ENCODE measurements around the gene FBN3. TPM values are rescaled to one million over a fixed set of nuclear protein-coding genes. Genes with fewer than 3 reads are reported as not detected.
"Not testable (repeated sequence)": the region's sequence is repeated elsewhere in the genome, so short reads cannot be mapped to it uniquely, and the experiment has no call there.

Gene FBN3
- total RNA-seq, 2 experiments from 2014 or later, result not detected

DNA sequence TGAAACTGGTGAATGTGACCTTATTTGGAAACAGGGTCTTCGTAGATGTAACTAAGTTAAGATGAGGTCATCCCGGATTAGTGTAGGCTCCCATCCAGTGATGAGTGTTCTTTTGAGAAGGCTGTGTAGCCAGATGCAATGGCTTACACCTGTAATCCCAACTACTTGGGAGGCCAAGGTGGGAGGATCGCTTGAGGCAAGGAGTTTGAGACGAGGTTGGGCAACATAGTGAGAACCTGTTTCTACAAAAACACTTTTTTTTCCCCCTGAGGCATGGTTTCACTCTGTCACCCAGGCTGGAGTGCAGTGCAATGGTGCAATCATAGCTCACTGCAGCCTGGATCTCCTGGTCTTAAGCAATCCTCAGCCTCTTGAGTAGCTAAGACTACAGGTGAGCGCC, 36.4 kb downstream of the FBN3 start:
- Mint-ChIP-seq H3K4me3 (no peak overlapping the region), H3K27ac (no peak overlapping the region), H3K36me3 (no peaks in the 10 kb centered on the region), H3K27me3 (peaks cover 7% of the 10 kb centered on the region), H3K9me3 (no peaks in the 10 kb centered on the region), H3K4me1 (no peaks in the 10 kb centered on the region)
- no peak for DNase-seq

- no peaks in the 10 kb centered on the region for H3K9me3 Mint-ChIP-seq
These were observed 38.0 kb downstream of the FBN3 start for GRCh38 chr19:8111376-8111775.

DNA sequence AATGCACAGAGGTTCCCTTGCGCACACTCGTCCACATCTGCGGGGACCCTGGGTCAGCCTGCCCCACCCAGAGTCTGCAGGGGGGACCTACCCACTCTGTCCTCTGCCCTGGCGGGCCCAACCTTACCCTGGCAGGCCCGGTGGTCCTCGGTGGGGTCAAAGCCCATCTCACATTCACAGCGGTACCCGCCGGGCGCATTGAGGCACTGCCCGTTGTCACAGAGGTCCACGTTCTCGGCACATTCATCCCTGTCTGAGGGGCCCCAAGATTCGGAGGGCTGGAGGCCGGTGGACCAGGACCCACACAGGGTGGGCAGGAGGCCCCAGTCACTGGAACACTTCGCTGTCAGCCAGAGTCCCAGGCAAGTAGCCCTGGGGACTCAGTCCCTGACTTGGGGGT, 38.5 kb downstream of the FBN3 start:
- Mint-ChIP-seq H3K9me3 (no peaks in the 10 kb centered on the region), H3K27me3 (peaks cover 7% of the 10 kb centered on the region), H3K4me3 (no peak overlapping the region), H3K27ac (no peak overlapping the region), H3K4me1 (no peaks in the 10 kb centered on the region), H3K36me3 (no peaks in the 10 kb centered on the region)
- no peak for DNase-seq

More at GRCh38 chr19:8111376-8111775, 38.0 kb downstream of the FBN3 start:
- Mint-ChIP-seq H3K4me3 (no peak overlapping the region), H3K27me3 (peaks cover 7% of the 10 kb centered on the region), H3K36me3 (no peaks in the 10 kb centered on the region), H3K4me1 (no peaks in the 10 kb centered on the region), H3K27ac (no peak overlapping the region)
- DNase-seq, result no peak

GRCh38 chr19:8109890-8110662, 39.3 kb downstream of the FBN3 start:
- Mint-ChIP-seq H3K27me3 (peaks cover 7% of the 10 kb centered on the region), H3K27ac (no peak overlapping the region), H3K9me3 (no peaks in the 10 kb centered on the region)

DNA sequence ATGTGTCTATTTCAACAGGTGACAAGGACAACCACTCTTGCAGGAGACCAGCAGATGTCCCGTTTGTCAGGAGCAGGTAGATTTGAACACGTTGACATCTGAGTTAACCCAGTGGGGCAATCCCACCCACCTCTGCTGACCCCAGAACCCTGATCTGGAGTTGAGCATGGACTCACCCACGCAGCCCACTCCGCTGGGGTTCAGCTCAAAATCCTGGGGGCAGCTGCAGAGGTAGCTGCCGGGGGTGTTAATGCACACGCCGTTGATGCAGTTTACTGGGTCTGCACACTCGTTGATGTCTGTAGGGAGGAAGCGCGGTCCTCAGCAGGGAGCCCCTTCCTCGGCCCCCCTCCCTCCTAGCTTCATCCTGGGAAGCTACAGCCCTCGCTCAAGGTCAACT, 39.9 kb downstream of the FBN3 start:
- Mint-ChIP-seq H3K9me3 (no peaks in the 10 kb centered on the region), H3K27me3 (peaks cover 7% of the 10 kb centered on the region), H3K4me1 (no peaks in the 10 kb centered on the region), H3K36me3 (no peaks in the 10 kb centered on the region), H3K27ac (no peak overlapping the region), H3K4me3 (no peak overlapping the region)
- no peak for DNase-seq

More at GRCh38 chr19:8109890-8110662, 39.3 kb downstream of the FBN3 start:
- Mint-ChIP-seq H3K4me3 (no peak overlapping the region), H3K36me3 (no peaks in the 10 kb centered on the region), H3K4me1 (no peaks in the 10 kb centered on the region)
- no peak for DNase-seq

DNA sequence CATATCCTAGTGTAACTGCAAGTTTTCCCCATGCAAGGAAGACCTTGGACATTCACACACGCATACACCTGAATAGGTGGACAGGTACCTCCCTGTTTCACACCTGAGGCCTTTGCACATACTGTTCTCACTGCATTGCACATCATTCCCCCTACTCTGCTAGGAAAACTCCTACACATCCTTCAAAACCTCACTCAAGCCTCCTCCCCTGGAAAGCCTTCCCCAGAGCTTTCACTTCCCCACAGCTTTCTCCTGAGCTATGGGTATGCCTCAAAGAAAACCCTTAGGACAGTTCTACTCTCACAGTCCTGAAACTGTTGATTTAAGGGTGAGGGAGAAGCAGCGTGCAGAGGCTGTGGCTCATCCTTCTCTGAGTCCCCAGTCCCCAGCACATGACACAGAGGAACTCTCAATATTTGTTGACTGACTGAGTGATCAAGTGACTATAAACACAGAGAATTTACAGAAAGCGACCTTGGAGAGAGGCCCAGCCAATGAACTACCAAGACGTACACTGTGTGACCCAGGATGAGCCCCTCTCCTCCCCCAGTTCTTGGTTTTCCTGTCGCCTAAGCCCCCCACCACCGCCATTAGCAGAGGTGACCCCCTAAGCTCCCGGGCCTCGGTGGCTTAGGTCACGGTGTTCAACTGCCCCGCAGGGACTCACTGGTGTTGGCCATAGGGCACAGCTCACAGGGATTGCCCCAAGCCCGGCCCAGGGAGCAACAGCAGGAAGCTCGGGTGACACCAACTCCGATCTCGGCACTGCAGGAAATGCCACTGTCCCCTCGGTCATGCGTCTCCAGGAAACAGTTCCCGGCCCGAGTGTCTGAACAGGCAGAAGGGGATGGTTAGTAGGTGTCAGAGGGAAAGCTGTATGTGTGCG, 40.6 kb downstream of the FBN3 start:
- Mint-ChIP-seq H3K27me3 (peaks cover 7% of the 10 kb centered on the region), H3K4me3 (no peak overlapping the region), H3K27ac (no peak overlapping the region), H3K36me3 (no peaks in the 10 kb centered on the region), H3K9me3 (no peaks in the 10 kb centered on the region), H3K4me1 (no peaks in the 10 kb centered on the region)
- no peak for DNase-seq

DNA sequence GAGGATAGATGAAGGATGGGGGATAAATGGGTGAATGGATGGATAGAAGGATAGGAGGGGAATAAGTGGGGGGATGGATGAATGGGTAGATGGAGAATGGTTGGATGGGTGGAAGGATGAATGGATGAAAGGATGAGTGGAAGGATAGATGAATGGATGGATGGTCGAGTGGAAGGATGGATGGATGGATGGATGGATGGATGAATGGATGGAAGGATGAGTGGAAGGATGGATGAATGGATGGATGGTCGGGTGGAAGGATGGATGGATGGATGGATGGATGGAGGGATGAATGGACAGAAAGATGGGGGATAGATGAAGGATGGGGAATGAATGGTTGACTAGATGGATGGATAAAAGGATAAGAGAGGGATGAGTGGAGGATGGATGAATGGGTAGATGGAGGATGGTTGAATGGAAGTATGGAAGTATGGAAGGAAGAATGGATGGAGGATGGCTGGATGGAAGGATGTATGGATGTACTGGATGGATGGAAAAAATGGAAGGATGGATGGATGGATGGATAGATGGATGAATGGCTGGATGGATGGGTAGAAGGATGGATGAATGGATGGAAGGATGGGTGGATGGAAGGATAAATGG, 42.0 kb downstream of the FBN3 start:
- Mint-ChIP-seq H3K36me3 (no peaks in the 10 kb centered on the region), H3K4me3 (no peak overlapping the region)

DNA sequence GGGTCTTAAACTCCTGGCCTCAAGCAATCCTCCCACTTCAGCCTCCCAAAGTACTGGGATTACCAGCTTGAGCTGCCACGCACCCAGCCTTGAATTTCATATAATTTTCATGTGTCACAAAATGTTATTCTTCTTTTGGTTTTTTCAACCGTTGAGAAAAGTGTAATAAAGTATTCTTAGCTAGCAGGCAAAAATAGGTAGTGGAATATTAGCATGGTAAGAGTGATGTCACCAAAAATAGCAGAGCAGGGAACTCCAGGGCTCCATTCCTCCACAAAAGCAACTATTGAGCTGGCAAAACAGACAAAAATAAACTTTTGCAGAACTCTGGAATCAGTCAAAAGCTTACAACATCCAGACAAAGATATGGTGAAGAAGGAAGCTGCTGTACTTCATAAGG, 43.9 kb downstream of the FBN3 start:
- H3K4me1 Mint-ChIP-seq, result no peaks in the 10 kb centered on the region
- no peak overlapping the region for H3K27ac Mint-ChIP-seq
- H3K9me3 Mint-ChIP-seq, result no peaks in the 10 kb centered on the region
- H3K36me3 Mint-ChIP-seq, result no peaks in the 10 kb centered on the region
- peaks cover 7% of the 10 kb centered on the region for H3K27me3 Mint-ChIP-seq
- DNase-seq, result no peak
- no peak overlapping the region for H3K4me3 Mint-ChIP-seq

More for the DNA sequence above, 42.0 kb downstream of the FBN3 start:
- H3K4me1 Mint-ChIP-seq, result no peaks in the 10 kb centered on the region
- H3K27ac Mint-ChIP-seq, result no peak overlapping the region
- no peaks in the 10 kb centered on the region for H3K9me3 Mint-ChIP-seq
- H3K27me3 Mint-ChIP-seq, result peaks cover 7% of the 10 kb centered on the region
- no peak for DNase-seq

GRCh38 chr19:8101910-8102309, 47.5 kb downstream of the FBN3 start:
- H3K27me3 Mint-ChIP-seq, result peaks cover 10% of the 10 kb centered on the region
- H3K4me3 Mint-ChIP-seq, DNase-seq, H3K36me3 Mint-ChIP-seq, H3K27ac Mint-ChIP-seq, H3K4me1 Mint-ChIP-seq, H3K9me3 Mint-ChIP-seq: not testable (repeated sequence)

GRCh38 chr19:8101311-8101710, 48.1 kb downstream of the FBN3 start:
- peaks cover 10% of the 10 kb centered on the region for H3K27me3 Mint-ChIP-seq

GRCh38 chr19:8097681-8098567, 51.5 kb downstream of the FBN3 start:
- DNase-seq, result no peak
- no peaks in the 10 kb centered on the region for H3K4me1 Mint-ChIP-seq
- H3K27me3 Mint-ChIP-seq, result peaks cover 10% of the 10 kb centered on the region
- peaks cover 21% of the 10 kb centered on the region for H3K9me3 Mint-ChIP-seq
- no peaks in the 10 kb centered on the region for H3K36me3 Mint-ChIP-seq
- no peak overlapping the region for H3K27ac Mint-ChIP-seq
- H3K4me3 Mint-ChIP-seq, result no peak overlapping the region

More at GRCh38 chr19:8101311-8101710, 48.1 kb downstream of the FBN3 start:
- peaks cover 6% of the 10 kb centered on the region for H3K9me3 Mint-ChIP-seq
- no peak overlapping the region for H3K4me3 Mint-ChIP-seq
- no peaks in the 10 kb centered on the region for H3K36me3 Mint-ChIP-seq
- no peak overlapping the region for H3K27ac Mint-ChIP-seq
- DNase-seq, result no peak
- no peaks in the 10 kb centered on the region for H3K4me1 Mint-ChIP-seq

DNA sequence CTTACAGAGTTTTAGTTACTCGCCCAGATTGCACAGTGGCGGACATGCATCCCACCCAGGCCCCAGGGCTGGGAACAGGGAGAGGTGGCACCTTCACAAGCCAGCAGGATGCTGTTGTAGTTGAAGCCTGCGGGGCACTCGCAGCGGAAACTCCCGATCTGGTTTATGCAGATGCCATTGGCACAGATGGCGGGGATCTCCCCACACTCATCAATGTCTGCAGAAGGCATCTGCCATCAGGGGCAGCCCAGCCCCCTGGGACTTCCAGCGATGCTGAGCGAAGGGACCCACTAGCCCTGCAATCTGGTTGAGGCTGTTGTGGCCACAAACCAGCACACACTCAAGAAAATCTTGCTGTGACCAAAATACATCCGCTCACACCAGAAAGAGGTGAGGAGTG, 52.2 kb downstream of the FBN3 start:
- DNase-seq, result no peak
- Mint-ChIP-seq H3K27ac (no peak overlapping the region), H3K4me3 (no peak overlapping the region), H3K36me3 (no peaks in the 10 kb centered on the region), H3K4me1 (no peaks in the 10 kb centered on the region), H3K9me3 (peaks cover 21% of the 10 kb centered on the region), H3K27me3 (peaks cover 10% of the 10 kb centered on the region)

- H3K27me3 Mint-ChIP-seq, result peaks cover 10% of the 10 kb centered on the region
- H3K4me3 Mint-ChIP-seq, result no peak overlapping the region
- no peak overlapping the region for H3K27ac Mint-ChIP-seq
- no peaks in the 10 kb centered on the region for H3K36me3 Mint-ChIP-seq
- DNase-seq, result no peak
- H3K9me3 Mint-ChIP-seq, result peaks cover 21% of the 10 kb centered on the region
- no peaks in the 10 kb centered on the region for H3K4me1 Mint-ChIP-seq
These were observed 53.3 kb downstream of the FBN3 start for GRCh38 chr19:8096071-8096470.

DNA sequence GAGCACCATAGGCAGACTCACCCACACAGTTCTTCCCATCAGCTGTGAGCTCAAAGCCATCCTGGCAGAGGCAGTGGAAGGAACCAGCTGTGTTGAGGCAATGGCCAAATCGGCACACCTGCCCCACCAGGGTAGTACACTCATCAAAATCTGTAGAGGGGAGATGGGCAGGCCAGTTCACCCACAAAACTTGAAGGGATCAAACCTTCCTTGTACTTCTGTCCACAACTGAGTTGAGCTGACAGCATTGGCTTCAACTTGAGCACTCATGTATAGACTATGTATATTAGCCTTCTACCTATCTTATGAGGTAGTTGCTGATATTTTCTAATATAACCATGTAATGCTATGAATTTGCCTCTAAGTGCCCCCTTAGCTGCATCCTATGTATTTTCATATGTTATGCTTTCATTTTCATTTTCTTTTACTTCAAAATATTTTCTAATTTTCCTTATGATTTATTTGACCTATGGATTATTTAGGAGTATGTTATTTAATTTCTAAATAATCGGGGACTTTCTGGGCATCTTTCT, 54.0 kb downstream of the FBN3 start:
- Mint-ChIP-seq H3K36me3 (no peaks in the 10 kb centered on the region), H3K27ac (no peak overlapping the region), H3K4me3 (no peak overlapping the region), H3K27me3 (peaks cover 10% of the 10 kb centered on the region), H3K4me1 (no peaks in the 10 kb centered on the region), H3K9me3 (peaks cover 21% of the 10 kb centered on the region)
- no peak for DNase-seq
